GM15510 (cell line): Measurements from ENCODE around the gene MPP2.

Source experiments
- POLR2A ChIP-seq: IDR thresholded peaks from 3 replicates; pipeline ENCODE4 v1.6.1; 2011; ENCODE audit warnings: borderline replicate concordance; ENCODE audit not compliant: insufficient read length; ENCODE audit errors: extremely low read depth

MPP2 gene

DNA sequence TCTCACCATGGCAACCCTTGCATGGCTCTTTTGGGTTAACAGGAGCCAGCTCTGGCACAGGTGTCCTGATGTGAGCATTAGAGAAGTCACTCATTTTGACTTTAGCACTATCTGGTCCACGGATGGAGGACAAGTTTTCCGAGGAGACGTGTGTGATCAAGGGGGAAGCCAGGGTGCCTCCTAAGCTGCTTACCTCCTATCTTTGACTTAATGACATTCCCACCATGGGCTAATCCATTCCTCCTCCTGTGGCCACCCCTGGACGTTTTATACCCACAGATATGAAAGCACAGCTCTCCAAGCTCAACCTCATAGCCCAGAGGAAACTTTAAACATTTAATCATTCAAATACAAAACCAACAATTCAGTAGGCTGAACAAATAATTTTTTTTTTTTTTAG, 18.8 kb downstream of the MPP2 start:
- TF ChIP-seq POLR2A = no peak

DNA sequence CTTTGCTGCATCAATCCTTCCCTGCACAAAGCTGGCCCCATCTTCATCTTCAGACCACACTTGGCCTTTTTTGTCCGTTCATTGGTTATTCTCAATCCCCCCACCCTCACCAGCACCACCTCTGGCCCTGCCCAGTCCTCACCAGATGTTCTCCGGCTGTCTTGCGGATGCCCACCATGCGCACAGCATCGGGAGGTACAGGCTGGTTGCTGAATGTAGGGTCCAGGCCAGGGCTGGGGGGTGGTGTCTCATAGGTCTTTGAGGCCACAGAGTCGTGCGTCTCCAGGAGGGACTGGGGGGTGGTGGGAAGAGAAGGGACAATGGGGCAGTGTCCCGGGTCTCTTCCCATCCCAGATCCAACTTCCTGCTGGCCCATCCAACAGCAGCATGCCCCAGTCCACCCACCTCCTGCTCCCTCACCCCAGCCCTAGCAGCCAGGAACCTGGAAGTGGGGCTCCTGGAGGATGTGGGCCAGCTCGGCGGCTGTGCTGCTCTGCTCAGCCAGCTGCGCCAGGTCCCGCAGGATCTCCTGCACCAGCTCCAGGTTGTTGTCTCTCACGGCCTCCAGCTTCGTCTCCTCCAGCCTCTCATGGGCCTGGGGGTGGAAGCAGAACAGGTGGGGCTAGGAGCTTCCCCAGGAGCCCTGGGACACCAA, 24.4 kb downstream of the MPP2 start:
- TF ChIP-seq POLR2A = no peak

DNA sequence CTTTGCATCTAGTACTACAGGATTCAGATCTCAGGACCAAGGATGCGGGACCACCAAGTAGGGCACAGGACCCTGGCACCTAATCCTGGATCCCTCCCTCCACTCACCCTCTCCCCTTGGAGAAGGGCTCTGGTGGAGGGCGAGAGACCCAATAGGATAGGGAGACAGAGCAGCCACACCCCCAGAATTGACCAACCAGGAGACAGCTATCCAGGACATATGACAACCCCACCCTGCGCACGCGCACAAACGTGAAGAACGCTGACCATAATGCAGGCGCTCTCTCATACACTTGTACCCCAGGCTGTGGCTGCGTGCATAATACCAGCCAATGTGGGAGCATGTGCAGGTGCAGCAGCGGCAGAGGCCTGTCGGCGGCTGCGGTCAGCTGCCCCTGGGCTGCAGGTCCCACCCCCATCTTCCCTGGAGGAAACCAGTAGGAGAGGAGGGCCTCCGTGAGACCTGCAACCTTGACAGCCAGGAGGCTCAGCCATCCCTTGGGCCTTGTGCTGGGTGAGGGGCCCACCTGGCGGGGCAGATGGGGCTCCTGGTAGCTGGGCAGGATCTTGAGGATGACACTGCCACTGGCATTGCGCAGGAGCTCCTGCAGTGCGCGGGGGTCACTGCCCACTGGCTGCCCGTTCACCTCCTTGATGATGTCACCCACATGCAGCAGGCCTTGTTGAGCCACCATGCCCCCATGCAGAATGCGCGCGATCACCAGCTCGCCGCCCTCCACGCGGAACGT, 25.4 kb downstream of the MPP2 start:
- TF ChIP-seq POLR2A = no peak

DNA sequence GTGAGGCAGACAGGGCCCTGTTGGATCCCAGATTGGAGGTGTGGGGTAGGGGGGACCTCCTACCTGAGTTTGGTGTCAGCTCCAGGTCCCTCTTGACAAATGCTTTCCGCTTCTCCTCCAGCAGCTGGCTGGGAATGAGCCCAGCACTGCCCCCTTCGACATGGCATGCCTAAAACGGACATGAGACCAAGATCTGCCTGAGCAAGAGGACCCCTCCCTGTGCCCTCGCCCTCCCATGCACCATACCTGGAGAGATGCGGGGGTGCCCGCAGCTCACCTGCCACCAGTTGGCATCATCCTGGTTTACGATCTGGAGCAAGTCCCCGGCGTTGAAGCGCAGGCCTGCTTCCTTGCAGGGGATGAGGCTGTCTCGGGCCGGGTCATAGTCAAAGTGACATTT, 26.2 kb downstream of the MPP2 start:
- TF ChIP-seq POLR2A = no peak

DNA sequence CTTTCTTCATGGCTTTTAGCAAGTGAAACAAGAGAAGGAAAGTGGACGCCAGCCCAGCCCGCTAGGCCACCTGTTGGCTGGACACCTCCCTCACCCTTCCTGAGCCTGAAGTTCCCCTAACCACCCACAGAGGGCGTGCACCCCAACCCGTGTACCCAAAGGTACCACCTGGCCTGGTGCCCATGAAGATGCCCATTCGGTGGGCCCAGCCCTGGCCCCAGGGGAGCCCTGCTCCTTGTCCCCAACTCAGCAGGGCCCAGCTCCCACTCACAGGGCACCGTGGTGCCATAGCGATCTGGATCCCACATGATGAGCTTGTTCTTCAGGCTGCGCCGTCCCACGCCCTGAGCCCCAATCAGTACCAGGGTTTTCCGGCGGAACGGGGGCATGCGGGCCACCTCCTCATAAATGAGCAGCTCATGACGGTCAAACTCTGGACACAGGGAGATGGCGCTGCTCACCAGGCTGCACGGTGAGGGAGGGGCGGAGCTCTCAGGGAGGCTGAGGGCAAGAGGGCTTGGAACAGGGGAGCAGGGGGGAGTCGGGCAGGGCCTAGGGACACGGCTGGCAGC, 26.8 kb downstream of the MPP2 start:
- no peak for TF ChIP-seq POLR2A

DNA sequence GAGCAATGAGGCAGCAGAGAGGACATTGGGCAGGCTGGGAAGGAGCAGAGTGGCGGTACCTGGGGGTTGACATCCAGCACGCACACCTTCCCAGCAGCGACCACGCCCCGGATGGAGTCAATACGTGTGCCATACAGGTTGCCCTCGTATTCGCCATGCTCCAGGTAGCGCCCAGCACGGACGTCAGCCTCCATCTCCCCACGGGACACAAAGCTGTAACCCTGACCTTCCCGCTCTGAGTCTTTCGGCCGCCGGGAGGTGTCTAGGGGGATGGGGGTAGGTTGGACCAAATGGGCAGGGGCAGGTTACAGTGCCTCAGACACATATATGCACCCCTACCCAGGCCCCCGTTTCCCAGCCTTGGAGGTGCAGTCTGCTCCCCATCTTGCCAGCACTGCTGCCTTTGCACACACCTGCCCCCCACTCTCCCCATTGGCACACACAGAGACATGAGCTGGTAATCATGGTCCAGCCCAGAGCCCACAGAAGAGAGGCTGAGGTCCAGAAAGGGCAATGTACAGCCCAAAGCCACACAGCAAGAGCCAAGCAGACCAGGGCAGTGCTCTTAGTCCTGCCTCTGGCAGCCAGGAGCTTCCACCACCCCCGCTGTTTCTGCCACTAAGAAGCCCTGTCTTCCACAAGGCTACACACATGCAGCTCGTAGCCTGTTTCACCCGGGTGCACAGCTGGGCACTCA, 27.5 kb downstream of the MPP2 start:
- no peak for TF ChIP-seq POLR2A

DNA sequence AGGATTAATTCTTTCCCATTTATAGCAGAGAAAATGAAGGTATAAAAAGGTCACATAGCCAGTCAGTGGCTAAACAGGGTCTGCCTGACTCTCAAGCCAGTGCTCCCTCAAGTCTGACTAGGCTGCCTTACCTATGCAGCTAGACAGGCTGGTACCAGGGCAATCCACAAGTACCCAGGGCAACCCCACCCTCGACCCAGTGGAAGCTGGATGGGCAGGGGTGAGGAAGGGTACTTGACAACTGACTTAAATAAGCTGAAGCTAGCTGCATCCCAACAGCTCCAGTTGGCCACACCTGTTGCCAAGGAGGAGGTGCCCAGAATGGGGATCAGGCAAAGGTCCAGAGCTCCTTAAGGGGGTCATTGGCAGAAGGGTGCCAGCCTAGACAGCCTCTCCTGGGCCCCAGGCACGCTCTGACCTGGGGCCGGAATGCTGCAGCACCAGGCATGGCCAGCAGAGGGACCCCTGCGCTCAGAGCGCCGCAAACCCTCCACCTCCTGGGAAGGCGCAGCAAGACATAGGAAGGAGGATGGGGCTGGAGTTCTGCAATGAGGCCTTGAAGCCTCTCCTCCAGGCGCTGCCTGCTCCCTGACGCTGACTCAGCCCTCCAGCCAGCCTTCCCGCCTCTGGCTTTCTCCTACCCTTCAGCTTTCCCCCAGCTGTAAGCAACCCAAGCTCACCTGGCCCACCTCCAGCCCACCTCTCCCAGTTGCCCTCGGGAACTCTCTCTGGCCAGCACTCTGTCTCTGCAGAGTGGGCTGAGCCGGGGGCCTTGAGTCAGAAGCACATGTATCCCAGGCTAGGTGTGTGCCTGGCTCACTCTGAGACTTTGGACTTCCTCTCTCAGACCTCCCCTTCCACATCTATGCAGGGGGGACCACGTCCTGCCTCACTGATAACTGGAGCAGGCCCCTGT, 28.8 kb downstream of the MPP2 start:
- TF ChIP-seq POLR2A = no peak

DNA sequence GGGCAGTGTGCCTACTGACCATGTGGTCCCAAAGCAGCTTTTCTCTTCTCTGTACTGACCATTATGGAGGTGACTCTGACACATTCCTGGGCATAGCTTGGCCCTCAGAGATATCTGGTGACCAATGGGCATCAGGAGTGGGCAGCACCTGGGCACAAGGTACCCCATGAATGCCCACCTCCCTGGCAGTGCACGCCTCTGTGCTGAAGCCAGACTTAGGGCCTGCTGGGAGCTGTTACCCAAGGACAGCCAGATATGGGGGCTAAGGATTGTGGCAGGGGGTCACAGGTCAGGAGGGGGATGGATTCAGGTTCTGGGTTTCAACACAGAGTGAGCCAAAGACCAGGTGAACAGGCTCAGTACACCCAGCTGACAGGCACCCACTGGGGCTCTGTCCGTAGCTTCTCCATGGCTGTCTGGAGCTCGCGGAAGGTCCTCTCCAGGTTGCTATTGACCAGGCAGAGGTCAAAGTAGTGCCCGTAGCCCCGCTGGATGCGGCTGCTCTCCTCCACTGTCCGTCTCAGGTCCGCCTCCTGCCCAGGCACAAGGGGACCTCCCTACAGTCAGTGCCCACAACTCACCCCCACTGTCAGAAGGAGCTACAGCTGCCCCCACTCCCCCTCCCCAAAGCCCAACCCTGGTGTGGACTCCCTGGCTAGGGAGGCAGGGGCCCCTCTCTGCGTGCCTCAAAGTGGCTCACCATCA, 29.7 kb downstream of the MPP2 start:
- no peak for TF ChIP-seq POLR2A

DNA sequence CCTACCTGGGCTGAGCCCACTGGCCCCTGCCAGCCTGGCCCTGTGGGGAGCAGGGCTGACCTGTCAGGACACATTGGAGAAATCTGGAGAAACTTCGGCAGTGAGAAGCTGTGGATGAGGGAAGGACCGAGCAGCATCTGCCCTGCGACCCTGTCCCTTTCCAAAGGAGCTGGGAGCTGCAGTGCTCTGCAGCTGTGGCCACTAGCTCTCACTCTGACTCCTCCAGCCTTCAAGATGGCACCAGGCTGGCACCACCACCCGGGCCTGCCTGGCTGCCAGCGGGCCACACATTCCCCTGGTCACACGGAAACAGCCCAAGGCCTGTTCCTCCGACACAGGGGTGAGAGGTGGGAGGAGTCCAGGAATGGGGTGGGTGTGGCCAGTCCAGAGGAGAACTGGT, 30.3 kb downstream of the MPP2 start:
- no peak for TF ChIP-seq POLR2A

DNA sequence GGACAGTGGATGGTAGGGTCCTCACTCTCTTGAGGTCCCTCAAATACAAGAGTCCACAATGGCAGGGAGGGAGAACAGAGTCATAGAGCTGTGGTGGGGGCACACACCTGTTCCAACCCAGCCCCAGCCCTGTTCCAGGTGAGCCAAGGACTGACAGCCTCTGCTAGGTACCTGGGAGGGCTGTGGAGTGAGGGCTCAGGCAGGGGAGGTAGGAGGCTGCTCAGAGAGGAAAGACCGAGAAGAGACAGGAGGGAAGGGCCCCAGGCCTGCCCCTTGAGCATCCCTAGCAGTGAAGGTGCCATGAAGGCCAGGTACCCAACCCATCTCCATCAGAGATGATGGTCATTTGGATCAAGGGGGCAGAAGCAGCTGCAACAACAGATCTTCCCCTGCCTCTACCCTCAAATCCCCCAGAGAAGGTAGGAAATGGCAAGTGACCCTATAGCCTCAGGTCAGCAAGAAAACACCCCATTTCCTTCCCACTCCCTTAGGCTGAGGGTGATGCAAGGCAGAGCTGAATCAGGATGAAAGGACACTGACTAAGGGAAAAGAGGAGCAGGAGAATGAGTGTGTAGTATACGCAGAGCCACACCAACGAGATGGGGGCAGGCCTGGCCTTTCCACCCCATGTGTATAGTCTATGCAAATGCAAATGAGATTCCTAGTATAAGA, 31.7 kb downstream of the MPP2 start:
- no peak for TF ChIP-seq POLR2A

DNA sequence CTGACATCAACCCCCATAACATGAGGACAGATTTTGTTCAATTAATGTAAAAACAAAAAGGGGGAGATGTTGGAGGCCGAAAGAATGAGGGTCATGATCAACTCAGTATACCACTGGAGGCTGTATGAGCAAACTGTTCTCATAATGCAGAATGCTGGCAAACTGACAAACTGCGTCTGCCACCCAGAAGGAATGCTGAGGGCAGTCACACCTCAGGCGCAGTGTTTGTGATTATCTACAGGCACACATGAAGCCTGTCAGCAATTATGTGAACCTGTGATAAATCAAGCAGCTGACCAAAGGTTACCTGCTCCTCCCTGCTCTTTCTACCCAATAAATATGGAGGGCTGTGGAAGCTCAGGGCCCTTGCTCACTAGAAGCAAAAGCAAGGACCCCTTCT, 33.0 kb downstream of the MPP2 start:
- TF ChIP-seq POLR2A = no peak

DNA sequence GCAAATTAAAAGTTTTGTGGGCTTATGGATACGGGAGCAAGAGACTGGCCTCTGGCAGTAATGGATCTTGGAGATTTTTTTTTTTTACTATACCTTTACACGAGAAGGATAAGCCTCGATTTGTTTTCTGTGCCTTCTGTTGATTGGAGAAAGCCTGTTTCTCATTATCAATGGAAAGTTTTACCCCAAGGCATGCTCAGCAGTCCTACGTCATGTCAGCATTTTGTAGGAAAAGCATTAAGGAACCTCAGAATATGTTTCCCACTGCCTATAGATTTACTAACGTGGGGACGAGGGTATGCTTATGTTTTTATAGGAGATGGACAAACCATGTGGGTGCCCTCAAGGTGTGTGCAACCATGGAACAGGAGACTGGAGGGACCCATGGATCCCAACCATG, 33.5 kb downstream of the MPP2 start:
- TF ChIP-seq POLR2A = no peak

DNA sequence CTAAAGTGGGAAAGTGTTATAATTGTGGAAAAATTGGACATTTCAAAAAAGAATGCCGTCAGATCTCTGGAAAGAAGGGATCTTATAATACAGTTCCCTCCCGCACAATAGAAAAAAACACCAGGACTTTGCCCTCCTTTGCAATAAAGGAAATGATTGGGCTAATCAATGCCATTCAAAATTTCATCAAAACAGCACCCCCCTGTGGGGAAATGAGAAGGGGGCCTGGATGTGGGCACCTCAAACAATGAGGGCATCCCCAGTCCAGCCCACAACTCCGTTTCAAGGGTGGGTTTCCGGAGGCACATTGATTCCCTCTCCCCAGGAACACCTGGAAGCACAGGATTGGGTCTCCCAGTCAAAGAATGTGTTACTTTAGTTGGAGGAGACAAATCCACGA, 34.2 kb downstream of the MPP2 start:
- no peak for TF ChIP-seq POLR2A

DNA sequence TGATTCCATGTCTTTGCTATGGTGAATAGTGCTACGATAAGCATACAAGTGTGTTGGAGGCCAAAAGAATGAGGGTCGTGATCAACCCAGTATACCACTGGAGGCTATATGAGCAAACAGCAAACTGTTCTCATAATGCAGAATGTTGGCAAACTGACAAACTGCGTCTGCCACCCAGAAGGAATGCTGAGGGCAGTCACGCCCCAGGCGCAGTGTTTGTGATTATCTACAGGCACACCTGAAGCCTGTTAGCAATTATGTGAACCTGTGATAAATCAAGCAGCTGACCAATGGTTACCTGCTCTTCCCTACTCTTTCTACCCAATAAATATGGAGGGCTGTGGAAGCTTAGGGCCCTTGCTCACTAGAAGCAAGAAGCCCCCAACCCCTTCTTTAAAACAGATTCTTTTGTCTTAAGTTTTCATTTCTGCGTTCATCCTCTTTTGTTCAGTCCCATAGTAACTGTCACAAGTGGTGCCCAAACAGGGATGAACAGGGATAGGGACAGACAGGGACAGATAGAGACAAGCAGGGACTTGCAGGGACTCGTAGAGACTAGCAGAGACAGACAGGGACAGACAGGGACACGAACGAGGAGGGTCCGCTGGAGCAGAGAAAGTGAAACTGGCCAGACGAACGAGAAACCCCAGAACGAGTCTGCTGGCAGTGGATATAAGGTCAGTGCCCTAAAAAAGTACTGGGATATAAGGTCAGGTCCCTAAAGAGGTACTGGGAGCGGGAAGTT, 35.2 kb downstream of the MPP2 start:
- no peak for TF ChIP-seq POLR2A
